B cell (primary cell): Measurements from ENCODE around the gene CFL2.

ENCODE experiments used
- EZH2 ChIP-seq: IDR thresholded peaks from 2 replicates; pipeline ENCODE4 v1.6.1; 2012; ENCODE audit warnings: borderline replicate concordance, low read depth, mild to moderate bottlenecking, moderate library complexity, low read length; ENCODE audit not compliant: insufficient read depth, poor library complexity, severe bottlenecking
- TF ChIP-seq, protein P1 (sequence below): fragments of 200-600 bp; IDR thresholded peaks from one replicate; pipeline ENCODE4 v1.8.0; 2022; ENCODE audit warnings: antibody characterized with exemption, mild to moderate bottlenecking

DNA sequence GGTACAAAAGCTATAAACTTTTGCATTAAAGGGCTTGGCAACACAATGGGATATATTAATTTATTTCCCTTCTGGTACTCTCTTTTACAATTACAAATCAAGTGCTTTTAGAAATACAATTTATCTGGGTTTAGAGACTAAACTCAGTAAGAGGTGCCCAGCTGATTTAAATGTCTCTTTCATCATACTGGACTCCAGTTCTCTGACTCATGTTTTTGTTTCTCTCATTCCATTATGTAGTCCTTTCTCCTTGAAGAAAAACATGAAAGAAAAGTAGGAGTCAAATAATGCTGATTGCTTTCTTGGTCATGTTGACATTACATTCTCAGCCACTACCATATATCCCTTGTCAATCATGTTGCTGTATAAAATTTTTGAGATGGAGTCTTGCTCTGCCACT, 36.3 kb upstream of the CFL2 start:
- TF ChIP-seq, protein P1, sequence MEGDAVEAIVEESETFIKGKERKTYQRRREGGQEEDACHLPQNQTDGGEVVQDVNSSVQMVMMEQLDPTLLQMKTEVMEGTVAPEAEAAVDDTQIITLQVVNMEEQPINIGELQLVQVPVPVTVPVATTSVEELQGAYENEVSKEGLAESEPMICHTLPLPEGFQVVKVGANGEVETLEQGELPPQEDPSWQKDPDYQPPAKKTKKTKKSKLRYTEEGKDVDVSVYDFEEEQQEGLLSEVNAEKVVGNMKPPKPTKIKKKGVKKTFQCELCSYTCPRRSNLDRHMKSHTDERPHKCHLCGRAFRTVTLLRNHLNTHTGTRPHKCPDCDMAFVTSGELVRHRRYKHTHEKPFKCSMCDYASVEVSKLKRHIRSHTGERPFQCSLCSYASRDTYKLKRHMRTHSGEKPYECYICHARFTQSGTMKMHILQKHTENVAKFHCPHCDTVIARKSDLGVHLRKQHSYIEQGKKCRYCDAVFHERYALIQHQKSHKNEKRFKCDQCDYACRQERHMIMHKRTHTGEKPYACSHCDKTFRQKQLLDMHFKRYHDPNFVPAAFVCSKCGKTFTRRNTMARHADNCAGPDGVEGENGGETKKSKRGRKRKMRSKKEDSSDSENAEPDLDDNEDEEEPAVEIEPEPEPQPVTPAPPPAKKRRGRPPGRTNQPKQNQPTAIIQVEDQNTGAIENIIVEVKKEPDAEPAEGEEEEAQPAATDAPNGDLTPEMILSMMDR = no peak
- no peak for TF ChIP-seq EZH2
